Endothelial cell (in vitro differentiated cells): ENCODE results near the gene ZBP1. TPM values are rescaled to one million over a fixed set of nuclear protein-coding genes. Genes with fewer than 3 reads are reported as not detected.

ENCODE experiments used
- DNase-seq: peaks from one replicate; pipeline ENCODE4 v3.0.0; 2021; ENCODE audit warnings: low spot score
- H3K27ac Mint-ChIP-seq: one replicate; pipeline ENCODE4 v1.8.0; 2021; ENCODE audit warnings: mixed read lengths, inconsistent platforms; ENCODE audit not compliant: unreplicated experiment
- H3K27me3 Mint-ChIP-seq: one replicate; pipeline ENCODE4 v1.8.0; 2021; ENCODE audit warnings: mild to moderate bottlenecking, moderate library complexity, mixed read lengths, inconsistent platforms; ENCODE audit not compliant: unreplicated experiment
- H3K36me3 Mint-ChIP-seq: one replicate; pipeline ENCODE4 v1.8.0; 2021; ENCODE audit warnings: mild to moderate bottlenecking, low read depth, mixed read lengths, inconsistent platforms; ENCODE audit not compliant: unreplicated experiment
- H3K4me1 Mint-ChIP-seq: one replicate; pipeline ENCODE4 v1.8.0; 2021; ENCODE audit warnings: mild to moderate bottlenecking, mixed read lengths, inconsistent platforms; ENCODE audit not compliant: unreplicated experiment
- H3K4me3 Mint-ChIP-seq: one replicate; pipeline ENCODE4 v1.8.0; 2021; ENCODE audit warnings: mild to moderate bottlenecking, mixed read lengths, inconsistent platforms; ENCODE audit not compliant: unreplicated experiment
- H3K9me3 Mint-ChIP-seq: one replicate; pipeline ENCODE4 v1.8.0; 2021; ENCODE audit warnings: mixed read lengths, inconsistent platforms; ENCODE audit not compliant: unreplicated experiment
- CTCF ChIP-seq: fragments of 200-600 bp; sonication (generic); IDR thresholded peaks from one replicate; pipeline ENCODE4 v1.5.0; 2021; ENCODE audit warnings: antibody characterized with exemption; ENCODE audit not compliant: unreplicated experiment
- total RNA-seq: library from RNA; stranded (reverse); fragmentation: NEBNext Ultra II Directional; extraction: Animal tissue kit (Norgen Biotek cat#: 25700); gene quantifications from one replicate; pipeline ENCODE4 v1.2.1, GENCODE V29; 2021; ENCODE audit not compliant: unreplicated experiment

Gene ZBP1
- total RNA-seq, 1 donor from 2014 or later = not detected

GRCh38 chr20:57625978-57626377 lies 5.8 kb upstream of the ZBP1 start:
- no peak for DNase-seq
- no peak for TF ChIP-seq CTCF
- Mint-ChIP-seq H3K36me3 (no peaks in the 10 kb centered on the region), H3K4me1 (peaks cover 11% of the 10 kb centered on the region), H3K27ac (no peak overlapping the region), H3K9me3 (no peaks in the 10 kb centered on the region), H3K4me3 (no peak overlapping the region), H3K27me3 (peaks cover 2% of the 10 kb centered on the region)

GRCh38 chr20:57625181-57625958 lies 5.1 kb upstream of the ZBP1 start:
- no peak for TF ChIP-seq CTCF
- H3K36me3 Mint-ChIP-seq = no peaks in the 10 kb centered on the region
- no peak for DNase-seq
- H3K4me3 Mint-ChIP-seq = no peak overlapping the region
- H3K27me3 Mint-ChIP-seq = peaks cover 2% of the 10 kb centered on the region
- peaks cover 11% of the 10 kb centered on the region for H3K4me1 Mint-ChIP-seq
- no peak overlapping the region for H3K27ac Mint-ChIP-seq
- no peaks in the 10 kb centered on the region for H3K9me3 Mint-ChIP-seq

- Mint-ChIP-seq H3K27me3 (peaks cover 2% of the 10 kb centered on the region), H3K9me3 (no peaks in the 10 kb centered on the region), H3K4me3 (no peak overlapping the region), H3K4me1 (peaks cover 9% of the 10 kb centered on the region), H3K27ac (no peak overlapping the region), H3K36me3 (no peaks in the 10 kb centered on the region)
- no peak for TF ChIP-seq CTCF
- DNase-seq = no peak
Observed at GRCh38 chr20:57624124-57624523, 3.9 kb upstream of the ZBP1 start.

GRCh38 chr20:57622579-57623381 lies 2.6 kb upstream of the ZBP1 start:
- H3K4me3 Mint-ChIP-seq = no peak overlapping the region
- H3K36me3 Mint-ChIP-seq = no peaks in the 10 kb centered on the region
- no peak overlapping the region for H3K27ac Mint-ChIP-seq
- peak; percentile 88 for TF ChIP-seq CTCF
- peaks cover 5% of the 10 kb centered on the region for H3K4me1 Mint-ChIP-seq
- H3K9me3 Mint-ChIP-seq = no peaks in the 10 kb centered on the region
- H3K27me3 Mint-ChIP-seq = peaks cover 5% of the 10 kb centered on the region
- DNase-seq = peak; percentile 63

GRCh38 chr20:57622201-57622570 lies 2.0 kb upstream of the ZBP1 start:
- Mint-ChIP-seq H3K27ac (no peak overlapping the region), H3K4me3 (no peak overlapping the region), H3K36me3 (no peaks in the 10 kb centered on the region), H3K4me1 (peaks cover 2% of the 10 kb centered on the region), H3K9me3 (no peaks in the 10 kb centered on the region), H3K27me3 (peaks cover 5% of the 10 kb centered on the region)
- TF ChIP-seq CTCF = no peak
- no peak for DNase-seq
